Measurements from ENCODE around the gene ACYP1.

GRCh38 chr14:75063013-75063412 is 811 bp downstream of the ACYP1 start:
- TF ChIP-seq, protein P1, sequence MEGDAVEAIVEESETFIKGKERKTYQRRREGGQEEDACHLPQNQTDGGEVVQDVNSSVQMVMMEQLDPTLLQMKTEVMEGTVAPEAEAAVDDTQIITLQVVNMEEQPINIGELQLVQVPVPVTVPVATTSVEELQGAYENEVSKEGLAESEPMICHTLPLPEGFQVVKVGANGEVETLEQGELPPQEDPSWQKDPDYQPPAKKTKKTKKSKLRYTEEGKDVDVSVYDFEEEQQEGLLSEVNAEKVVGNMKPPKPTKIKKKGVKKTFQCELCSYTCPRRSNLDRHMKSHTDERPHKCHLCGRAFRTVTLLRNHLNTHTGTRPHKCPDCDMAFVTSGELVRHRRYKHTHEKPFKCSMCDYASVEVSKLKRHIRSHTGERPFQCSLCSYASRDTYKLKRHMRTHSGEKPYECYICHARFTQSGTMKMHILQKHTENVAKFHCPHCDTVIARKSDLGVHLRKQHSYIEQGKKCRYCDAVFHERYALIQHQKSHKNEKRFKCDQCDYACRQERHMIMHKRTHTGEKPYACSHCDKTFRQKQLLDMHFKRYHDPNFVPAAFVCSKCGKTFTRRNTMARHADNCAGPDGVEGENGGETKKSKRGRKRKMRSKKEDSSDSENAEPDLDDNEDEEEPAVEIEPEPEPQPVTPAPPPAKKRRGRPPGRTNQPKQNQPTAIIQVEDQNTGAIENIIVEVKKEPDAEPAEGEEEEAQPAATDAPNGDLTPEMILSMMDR (IDR thresholded peaks at IDR 0.05): no peak
- no peak for TF ChIP-seq EP300 (IDR thresholded peaks at IDR 0.05)
